IMR-90 (cell line): Measurements from ENCODE around the gene HGF. TPM values are rescaled to one million over a fixed set of nuclear protein-coding genes. Genes with fewer than 3 reads are reported as not detected.

Experiments
- ATAC-seq: fragments of 200-7000 bp; cut with Tn5 transposase; 2 replicates; pipeline ENCODE4 v1.9.1; 2020; ENCODE audit warnings: low read depth, mild to moderate bottlenecking, moderate library complexity
- BruUV-seq: library from RNA; stranded (reverse); fragments of 400-500 nt; replicated peaks from 2 replicates; lab custom pipeline; 2021; lab: Mats Ljungman, UMichigan
- CTCF ChIA-PET: fragments of 300-600 bp; formaldehyde crosslinking; extraction: SDS; loops from one replicate; lab custom pipeline; 2021; ENCODE audit warnings: antibody characterized with exemption; lab: Yijun Ruan, JAX
- POLR2A ChIA-PET: fragments of 300-600 bp; sonication (Branson Sonifier 250); formaldehyde crosslinking; loops from one replicate; lab custom pipeline; 2022; ENCODE audit warnings: antibody characterized with exemption; ENCODE audit not compliant: unreplicated experiment; lab: Charles Lee
- DNase-seq: peaks from one replicate; pipeline ENCODE4 v3.0.0; 2013
- H2AFZ ChIP-seq: replicated peaks from 2 replicates; pipeline ENCODE3; 2013; ENCODE audit warnings: low read length, mild to moderate bottlenecking; ENCODE audit not compliant: poor library complexity
- H2AK5ac ChIP-seq: 2 replicates; pipeline ENCODE4 v1.6.1; 2013; ENCODE audit warnings: low read depth, low read length, inconsistent platforms
- H2AK9ac ChIP-seq: replicated peaks from 2 replicates; pipeline ENCODE3; 2013; ENCODE audit warnings: mild to moderate bottlenecking, low read depth, low read length, moderate library complexity; ENCODE audit not compliant: poor library complexity
- H2BK120ac ChIP-seq: 2 replicates; pipeline ENCODE4 v1.6.1; 2013; ENCODE audit warnings: low read depth, low read length, inconsistent platforms
- H2BK15ac ChIP-seq: 3 replicates; pipeline ENCODE4 v1.6.1; 2013; ENCODE audit warnings: low read depth, low read length, inconsistent platforms
- H2BK20ac ChIP-seq: 2 replicates; pipeline ENCODE4 v1.6.1; 2013; ENCODE audit warnings: low read depth, mild to moderate bottlenecking, inconsistent platforms, low read length, moderate library complexity
- H2BK5ac ChIP-seq: 2 replicates; pipeline ENCODE4 v1.6.1; 2013; ENCODE audit warnings: mild to moderate bottlenecking, low read depth, low read length, inconsistent platforms; ENCODE audit not compliant: poor library complexity, severe bottlenecking
- H3K14ac ChIP-seq: replicated peaks from 2 replicates; pipeline ENCODE4 v1.6.1; 2013; ENCODE audit warnings: low read depth, low read length, inconsistent platforms
- H3K18ac ChIP-seq: 2 replicates; pipeline ENCODE4 v1.6.1; 2013; ENCODE audit warnings: low read depth, low read length, control low read depth
- H3K23ac ChIP-seq: 2 replicates; pipeline ENCODE4 v1.6.1; 2013; ENCODE audit warnings: low read depth, low read length, inconsistent platforms
- H3K27ac ChIP-seq: 2 replicates; pipeline ENCODE4 v1.5.1; 2013; ENCODE audit warnings: mild to moderate bottlenecking, control low read depth, low read length; ENCODE audit not compliant: insufficient read depth
- H3K27me3 ChIP-seq: 2 replicates; pipeline ENCODE4 v1.6.1; 2013; ENCODE audit warnings: low read length; ENCODE audit not compliant: control insufficient read depth, insufficient read depth
- H3K36me3 ChIP-seq: 2 replicates; pipeline ENCODE4 v1.6.1; 2013; ENCODE audit warnings: low read length, mixed read lengths; ENCODE audit not compliant: control insufficient read depth, insufficient read depth
- H3K4ac ChIP-seq: 2 replicates; pipeline ENCODE4 v1.6.1; 2013; ENCODE audit warnings: low read depth, low read length, inconsistent platforms
- H3K4me1 ChIP-seq: 2 replicates; pipeline ENCODE4 v1.6.1; 2013; ENCODE audit warnings: low read length, mixed read lengths; ENCODE audit not compliant: control insufficient read depth, insufficient read depth
- H3K4me2 ChIP-seq: 2 replicates; pipeline ENCODE4 v1.6.1; 2013; ENCODE audit warnings: low read depth, mild to moderate bottlenecking, control low read depth, low read length, moderate library complexity
- H3K4me3 ChIP-seq: 2 replicates; pipeline ENCODE4 v1.5.1; 2013; ENCODE audit warnings: low read depth, mild to moderate bottlenecking, control low read depth, low read length, moderate library complexity; ENCODE audit not compliant: insufficient read depth
- H3K56ac ChIP-seq: 2 replicates; pipeline ENCODE4 v1.6.1; 2013; ENCODE audit warnings: low read length, inconsistent platforms; ENCODE audit not compliant: insufficient read depth; ENCODE audit errors: extremely low read depth
- H3K79me1 ChIP-seq, 2 experiments: 2 replicates each; pipeline ENCODE4 v1.6.1; 2013; ENCODE audit warnings: low read length in 2 of 2, inconsistent platforms in 1 of 2, low read depth in 1 of 2
- H3K9ac ChIP-seq: 2 replicates; pipeline ENCODE4 v1.6.1; 2013; ENCODE audit warnings: low read depth, low read length, control low read depth
- H3K9me1 ChIP-seq: 2 replicates; pipeline ENCODE4 v1.6.1; 2013; ENCODE audit warnings: low read length, inconsistent platforms; ENCODE audit not compliant: insufficient read depth
- H3K9me3 ChIP-seq: 2 replicates; pipeline ENCODE4 v1.6.1; 2013; ENCODE audit warnings: low read length; ENCODE audit not compliant: control insufficient read depth, insufficient read depth
- H4K20me1 ChIP-seq: 2 replicates; pipeline ENCODE4 v1.6.1; 2013; ENCODE audit warnings: low read length, inconsistent platforms; ENCODE audit not compliant: insufficient read depth
- H4K5ac ChIP-seq: 2 replicates; pipeline ENCODE4 v1.6.1; 2013; ENCODE audit warnings: mild to moderate bottlenecking, low read depth, low read length, control low read depth
- H4K8ac ChIP-seq, 2 experiments: 2 replicates each; pipeline ENCODE4 v1.6.1; 2013; ENCODE audit warnings: low read depth in 2 of 2, low read length in 2 of 2, control low read depth in 1 of 2, inconsistent platforms in 1 of 2
- H4K91ac ChIP-seq: 2 replicates; pipeline ENCODE4 v1.6.1; 2013; ENCODE audit warnings: low read depth, low read length, inconsistent platforms; ENCODE audit not compliant: insufficient read depth
- BHLHE40 ChIP-seq: fragments of 150-350 bp; IDR thresholded peaks from 2 replicates; pipeline ENCODE4 v1.6.1; 2016; ENCODE audit warnings: mild to moderate bottlenecking, low read depth, low read length
- CEBPB ChIP-seq: IDR thresholded peaks from 2 replicates; pipeline ENCODE4 v1.6.1; 2012; ENCODE audit warnings: low read depth, low read length, improper control_type of control experiment
- CHD1 ChIP-seq: IDR thresholded peaks from 2 replicates; pipeline ENCODE4 v1.6.1; 2012; ENCODE audit warnings: low read depth, low read length, improper control_type of control experiment
- ELK1 ChIP-seq: fragments of 150-350 bp; IDR thresholded peaks from 2 replicates; pipeline ENCODE4 v1.6.1; 2016; ENCODE audit warnings: low read depth, mild to moderate bottlenecking, low read length, moderate library complexity, borderline replicate concordance
- MAFK ChIP-seq: IDR thresholded peaks from 2 replicates; pipeline ENCODE4 v1.6.1; 2012; ENCODE audit warnings: low read depth, low read length, improper control_type of control experiment
- MAZ ChIP-seq: IDR thresholded peaks from 2 replicates; pipeline ENCODE4 v1.6.1; 2012; ENCODE audit warnings: low read depth, mild to moderate bottlenecking, low read length, improper control_type of control experiment, moderate library complexity, borderline replicate concordance
- MXI1 ChIP-seq: IDR thresholded peaks from 2 replicates; pipeline ENCODE4 v1.6.1; 2012; ENCODE audit warnings: low read depth, mild to moderate bottlenecking, low read length, moderate library complexity, borderline replicate concordance
- NFE2L2 ChIP-seq: fragments of 150-350 bp; IDR thresholded peaks from 2 replicates; pipeline ENCODE4 v1.6.1; 2016; ENCODE audit warnings: low read depth, mild to moderate bottlenecking, low read length
- POLR2A ChIP-seq: IDR thresholded peaks from 2 replicates; pipeline ENCODE4 v1.6.1; 2012; ENCODE audit warnings: mild to moderate bottlenecking, low read depth, low read length
- RAD21 ChIP-seq: IDR thresholded peaks from 2 replicates; pipeline ENCODE4 v1.6.1; 2012; ENCODE audit warnings: low read length, improper control_type of control experiment
- RCOR1 ChIP-seq: IDR thresholded peaks from 2 replicates; pipeline ENCODE4 v1.6.1; 2012; ENCODE audit warnings: mild to moderate bottlenecking, low read length, improper control_type of control experiment; ENCODE audit not compliant: insufficient replicate concordance
- RFX5 ChIP-seq: IDR thresholded peaks from 2 replicates; pipeline ENCODE4 v1.8.0; 2012; ENCODE audit warnings: low read depth, mild to moderate bottlenecking, low read length, moderate library complexity
- SMC3 ChIP-seq: fragments of 150-350 bp; IDR thresholded peaks from 2 replicates; pipeline ENCODE4 v1.6.1; 2016; ENCODE audit warnings: low read depth, mild to moderate bottlenecking, antibody characterized with exemption, low read length, moderate library complexity
- WGBS, 2 experiments: methylation state at CpG; one replicate each; pipeline versions ENCODE4 v1.1.5 to v1.1.7; 2013; ENCODE audit warnings: missing lambda C conversion rate in 2 of 2; ENCODE audit not compliant: insufficient read length in 1 of 2; ENCODE audit errors: extremely low coverage in 2 of 2; 5-methylcytosine and 5-hydroxymethylcytosine counted together
- dilution Hi-C: fragments of 300-500 bp; cut with HindIII; formaldehyde crosslinking; loops from one replicate; pipeline ENCODE4 v1.14.3; 2018; ENCODE audit warnings: low sequenced_read_pairs; ENCODE audit not compliant: unreplicated experiment
- in situ Hi-C: fragments of 300-500 bp; cut with MboI; formaldehyde crosslinking; loops from 3 replicates; pipeline ENCODE4 v1.14.3; 2019; ENCODE audit warnings: low sequenced_read_pairs, inconsistent platforms, mixed read lengths
- intact Hi-C: fragments of 100-400 bp; cut with micrococcal nuclease; formaldehyde crosslinking; loops from 2 replicates; pipeline ENCODE4 v1.10.0; 2022
- polyA plus RNA-seq, 3 experiments: library from polyadenylated mRNA; depleted of rRNA; stranded (reverse); fragments of >200 nt; gene quantifications; 2 replicates each; pipeline ENCODE4 v1.2.3, GENCODE V29; 2012; ENCODE audit warnings: low replicate concordance in 1 of 3
- total RNA-seq: library from RNA; depleted of rRNA; stranded (reverse); fragments of >200 nt; gene quantifications from 2 replicates; pipeline ENCODE4 v1.2.3, GENCODE V29; 2012
- TF ChIP-seq, protein P1 (sequence below): conservative IDR thresholded peaks from 2 replicates; pipeline ENCODE4 v1.5.1; 2012; ENCODE audit warnings: mild to moderate bottlenecking, low read depth, low read length, improper control_type of control experiment

The HGF gene
- total and polyA plus RNA-seq, 2 of the 4 experiments (the other 2 are of a cell fraction), result 16.8 to 50.9 TPM

DNA sequence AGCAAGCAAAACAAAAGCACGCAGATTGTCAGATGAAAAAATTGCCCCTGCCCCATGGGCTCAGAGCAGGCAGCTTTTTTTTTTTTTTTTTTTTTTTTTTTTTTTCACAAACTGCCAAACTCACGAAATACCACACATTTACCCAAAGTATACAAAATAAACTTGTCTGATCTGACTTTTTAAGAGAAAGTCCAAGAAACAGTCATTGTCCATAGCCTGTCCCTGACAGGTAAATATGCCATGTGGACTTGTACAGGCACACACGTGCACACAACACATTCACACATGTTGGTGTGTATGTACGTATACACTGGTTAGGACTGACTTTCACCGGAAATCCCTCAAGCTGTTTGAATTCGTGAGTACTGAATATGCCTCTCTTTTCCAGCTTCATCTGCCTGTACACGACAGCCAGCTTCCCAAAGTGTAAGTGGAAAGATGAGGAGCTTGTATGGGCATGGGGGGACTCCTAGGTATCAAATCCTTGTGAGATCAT, 929 bp upstream of the HGF start:
- Histone ChIP-seq H3K4ac (peak overlapping the region; percentile 75), H3K14ac (peak overlapping the region; percentile 64; the same call in 1 of the 2 replicates), H2AK9ac (no peak overlapping the region), H2BK20ac (peak overlapping the region; percentile 81), H4K5ac (peak overlapping the region; percentile 38; the same call in 1 of the 2 replicates), H4K20me1 (no peaks in the 10 kb centered on the region), H3K9me3 (no peaks in the 10 kb centered on the region), H3K18ac (peak overlapping the region; percentile 46; the same call in 1 of the 2 replicates), H3K79me1 (peaks cover 12 to 17% of the 10 kb centered on the region in 2 experiments), H3K23ac (peak overlapping the region; percentile 77; the same call in 1 of the 2 replicates), H3K56ac (no peak overlapping the region), H3K27ac (peak overlapping the region; percentile 53; the same call in 1 of the 2 replicates), H2BK15ac (peak overlapping the region; percentile 43), H2BK5ac (peak overlapping the region; percentile 22), H3K4me1 (peaks cover 6% of the 10 kb centered on the region), H4K8ac (peak overlapping the region; percentile 63 to 65; a peak in 3 of 4 replicates), H3K36me3 (0 out of 2 replicates have a peak, but pooled peaks cover 1% of the 10 kb centered on the region), H3K4me3 (no peak overlapping the region), H2BK120ac (peak overlapping the region; percentile 85), H4K91ac (peak overlapping the region; percentile 57), H2AFZ (peak overlapping the region; percentile 59), H3K9me1 (peaks cover 6% of the 10 kb centered on the region; the same call in 1 of the 2 replicates), H3K4me2 (no peak overlapping the region; the same call in 1 of the 2 replicates), H2AK5ac (peak overlapping the region; percentile 90), H3K27me3 (no peaks in the 10 kb centered on the region), H3K9ac (peak overlapping the region; percentile 26; the same call in 1 of the 2 replicates)
- CTCF ChIA-PET, result interaction anchor here (1.5 to 1.8 kb wide), 2 partner anchors 17 to 246 kb away, joined by 4 to 7 read pairs; no protein-coding TSS in a partner anchor
- in situ Hi-C loops (no loop called here), intact Hi-C loops (loop anchor here (1.0 kb wide), 1 partner anchor 269 kb away; no protein-coding TSS in a partner anchor), dilution Hi-C loops (no loop called here)
- BruUV-seq, result no TSS peak
- WGBS, 2 experiments, result 100% methylated on average over 1 of the region's 7 CpGs; no CpG with 5 or more reads in 1 of the 2 experiments
- DNase-seq (no peak), ATAC-seq (no peak)
- POLR2A ChIA-PET, result interaction anchor here (1.6 kb wide), 1 partner anchor 45 kb away, joined by 7 read pairs; no protein-coding TSS in a partner anchor
- TF ChIP-seq, protein P1, sequence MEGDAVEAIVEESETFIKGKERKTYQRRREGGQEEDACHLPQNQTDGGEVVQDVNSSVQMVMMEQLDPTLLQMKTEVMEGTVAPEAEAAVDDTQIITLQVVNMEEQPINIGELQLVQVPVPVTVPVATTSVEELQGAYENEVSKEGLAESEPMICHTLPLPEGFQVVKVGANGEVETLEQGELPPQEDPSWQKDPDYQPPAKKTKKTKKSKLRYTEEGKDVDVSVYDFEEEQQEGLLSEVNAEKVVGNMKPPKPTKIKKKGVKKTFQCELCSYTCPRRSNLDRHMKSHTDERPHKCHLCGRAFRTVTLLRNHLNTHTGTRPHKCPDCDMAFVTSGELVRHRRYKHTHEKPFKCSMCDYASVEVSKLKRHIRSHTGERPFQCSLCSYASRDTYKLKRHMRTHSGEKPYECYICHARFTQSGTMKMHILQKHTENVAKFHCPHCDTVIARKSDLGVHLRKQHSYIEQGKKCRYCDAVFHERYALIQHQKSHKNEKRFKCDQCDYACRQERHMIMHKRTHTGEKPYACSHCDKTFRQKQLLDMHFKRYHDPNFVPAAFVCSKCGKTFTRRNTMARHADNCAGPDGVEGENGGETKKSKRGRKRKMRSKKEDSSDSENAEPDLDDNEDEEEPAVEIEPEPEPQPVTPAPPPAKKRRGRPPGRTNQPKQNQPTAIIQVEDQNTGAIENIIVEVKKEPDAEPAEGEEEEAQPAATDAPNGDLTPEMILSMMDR, result no peak
- no peak for TF ChIP-seq RAD21
- TF ChIP-seq CEBPB, result no peak
- TF ChIP-seq ELK1, result no peak
- TF ChIP-seq RCOR1, result no peak
- TF ChIP-seq POLR2A, result no peak
- no peak for TF ChIP-seq SMC3
- no peak for TF ChIP-seq MAFK
- TF ChIP-seq MXI1, result no peak
- no peak for TF ChIP-seq CHD1
- no peak for TF ChIP-seq NFE2L2
- TF ChIP-seq RFX5, result no peak
- no peak for TF ChIP-seq BHLHE40
- TF ChIP-seq MAZ, result no peak
